Effector memory CD8-positive, alpha-beta T cell (primary cell): ENCODE results near the gene HDAC11.

ENCODE experiments used
- ATAC-seq: fragments of 150-1000 bp; cut with Tn5 transposase; replicated peaks from 2 replicates; pipeline ENCODE4 v1.10.0; 2021; ENCODE audit warnings: mild to moderate bottlenecking, moderate library complexity
- DNase-seq, 3 experiments: peaks; one replicate each; pipeline ENCODE4 v3.0.0; 2021
- H3K27ac Mint-ChIP-seq, 2 donors: one replicate each; pipeline ENCODE4 v1.8.0; 2022; ENCODE audit warnings: mild to moderate bottlenecking in 2 of 2, mixed read lengths in 2 of 2, moderate library complexity in 2 of 2
- H3K27me3 Mint-ChIP-seq, 2 donors: one replicate each; pipeline ENCODE4 v1.8.0; 2022; ENCODE audit warnings: mixed read lengths in 2 of 2
- H3K36me3 Mint-ChIP-seq: one replicate; pipeline ENCODE4 v1.8.0; 2022; ENCODE audit warnings: mild to moderate bottlenecking, moderate library complexity, mixed read lengths; ENCODE audit not compliant: insufficient read depth
- H3K4me1 Mint-ChIP-seq, 2 donors: one replicate each; pipeline ENCODE4 v1.8.0; 2022; ENCODE audit warnings: low read depth in 2 of 2, mixed read lengths in 2 of 2
- H3K4me3 Mint-ChIP-seq, 2 donors: one replicate each; pipeline ENCODE4 v1.8.0; 2022; ENCODE audit warnings: mild to moderate bottlenecking in 2 of 2, mixed read lengths in 2 of 2, moderate library complexity in 2 of 2
- H3K9me3 Mint-ChIP-seq, 2 donors: one replicate each; pipeline ENCODE4 v1.8.0; 2022; ENCODE audit warnings: mixed read lengths in 2 of 2

The HDAC11 gene

DNA sequence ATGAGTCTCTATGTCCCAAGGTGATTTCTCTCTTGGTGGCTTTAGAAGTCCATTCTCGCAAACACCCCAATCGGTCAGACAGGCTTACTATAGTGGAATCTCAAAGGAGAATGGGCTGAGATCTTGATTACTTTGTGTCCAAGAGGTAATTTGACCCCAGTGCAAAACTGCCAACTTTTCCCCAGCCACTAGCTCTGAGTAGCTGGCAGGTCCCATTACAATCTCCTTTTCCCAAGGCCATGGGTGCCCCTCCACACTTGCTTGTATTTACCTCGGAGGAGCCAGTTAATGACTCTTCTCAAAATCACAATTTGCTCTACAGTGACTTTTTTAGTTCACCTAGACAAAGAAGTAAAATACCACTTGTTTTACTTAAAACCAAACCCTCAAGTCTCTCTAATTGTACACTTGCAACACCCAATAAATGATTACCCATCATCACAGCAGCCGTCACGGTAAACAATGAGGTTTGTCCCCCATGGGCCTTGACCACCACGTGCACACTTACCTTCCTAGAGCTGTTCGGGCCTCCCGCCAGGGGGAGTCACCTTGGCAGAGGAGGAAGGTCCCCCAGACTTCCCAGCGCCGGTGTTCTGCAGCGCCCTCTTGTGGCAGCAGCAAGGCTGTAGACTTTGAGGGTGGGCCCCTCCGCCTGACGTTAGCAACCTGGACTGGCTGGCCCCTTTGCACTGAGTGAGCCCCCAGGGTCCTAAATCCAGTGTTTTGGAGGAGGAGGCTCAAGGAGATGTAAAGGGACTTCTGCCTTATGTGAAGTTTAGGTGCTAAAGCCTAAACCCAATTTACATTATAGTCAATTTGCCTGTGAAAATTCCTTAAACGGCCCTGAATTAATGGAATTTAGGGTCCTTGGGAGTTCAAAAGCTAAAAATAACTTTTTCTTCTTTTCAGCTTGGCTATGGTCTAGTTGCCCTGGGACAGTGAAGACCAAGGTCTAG is 18.7 kb upstream of the HDAC11 start:
- DNase-seq, result peak; percentile 63 to 76 (median 75)
- peak overlapping the region in 1 of 2 donors; percentile 28 for H3K27ac Mint-ChIP-seq
- peaks cover 14 to 47% of the 10 kb centered on the region in 2 donors for H3K27me3 Mint-ChIP-seq
- peaks cover 2% of the 10 kb centered on the region for H3K36me3 Mint-ChIP-seq
- H3K4me3 Mint-ChIP-seq, result no peak overlapping the region
- H3K9me3 Mint-ChIP-seq, result no peaks in the 10 kb centered on the region
- ATAC-seq, result peak; percentile 96
- H3K4me1 Mint-ChIP-seq, result peaks cover 4 to 5% of the 10 kb centered on the region in 2 donors

DNA sequence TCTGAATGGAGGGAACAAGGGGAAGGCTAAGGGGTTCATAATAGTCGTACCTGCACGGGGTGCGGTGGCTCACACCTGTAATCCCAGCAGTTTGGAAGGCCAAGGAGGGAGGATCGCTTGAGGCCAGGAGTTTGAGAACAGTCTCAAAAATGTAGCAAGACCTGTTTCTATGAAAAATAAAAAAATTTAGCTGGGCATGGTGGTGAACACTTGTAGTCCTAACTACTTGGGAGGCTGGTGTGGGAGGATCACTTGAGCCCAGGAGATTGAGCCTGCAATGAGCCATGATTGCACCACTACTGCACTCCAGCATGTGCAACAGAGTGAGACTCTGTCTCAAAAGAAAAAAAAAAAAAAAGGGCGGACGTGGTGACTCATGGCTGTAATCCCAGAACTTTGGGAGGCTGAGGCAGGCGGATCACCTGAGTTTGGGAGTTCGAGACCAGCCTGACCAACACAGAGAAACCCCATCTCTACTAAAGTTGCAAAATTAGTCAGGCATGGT is 17.9 kb upstream of the HDAC11 start:
- Mint-ChIP-seq H3K27me3 (peaks cover 16 to 52% of the 10 kb centered on the region in 2 donors), H3K4me3 (no peak overlapping the region), H3K36me3 (peaks cover 2% of the 10 kb centered on the region), H3K9me3 (no peaks in the 10 kb centered on the region), H3K4me1 (peaks cover 4 to 5% of the 10 kb centered on the region in 2 donors), H3K27ac (peak overlapping the region in 1 of 2 donors; percentile 28)
- no peak for ATAC-seq
- no peak for DNase-seq

DNA sequence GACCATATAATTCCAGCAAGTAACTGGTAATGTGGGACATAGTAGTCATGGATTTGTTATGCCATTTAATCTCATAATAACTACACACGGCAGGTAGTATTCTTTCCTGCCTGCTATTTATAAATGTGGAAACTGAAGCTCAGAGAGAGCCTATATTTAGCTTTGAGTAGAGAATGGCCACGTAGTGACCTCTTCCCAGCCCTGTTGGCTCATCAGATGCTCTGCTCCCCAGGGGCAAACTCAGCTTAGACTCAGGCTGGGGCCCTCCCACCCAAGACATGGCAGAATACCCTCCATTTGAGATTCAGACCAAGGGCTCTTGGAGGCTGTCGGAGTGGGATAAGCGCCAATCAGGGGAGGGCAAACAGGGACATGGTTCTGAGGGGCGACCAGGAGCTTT is 17.3 kb upstream of the HDAC11 start:
- H3K27me3 Mint-ChIP-seq, result peaks cover 20 to 58% of the 10 kb centered on the region in 2 donors
- no peaks in the 10 kb centered on the region for H3K9me3 Mint-ChIP-seq
- peaks cover 2% of the 10 kb centered on the region for H3K36me3 Mint-ChIP-seq
- no peak overlapping the region for H3K4me3 Mint-ChIP-seq
- peaks cover 4 to 5% of the 10 kb centered on the region in 2 donors for H3K4me1 Mint-ChIP-seq
- no peak for DNase-seq
- ATAC-seq, result no peak
- no peak overlapping the region for H3K27ac Mint-ChIP-seq

DNA sequence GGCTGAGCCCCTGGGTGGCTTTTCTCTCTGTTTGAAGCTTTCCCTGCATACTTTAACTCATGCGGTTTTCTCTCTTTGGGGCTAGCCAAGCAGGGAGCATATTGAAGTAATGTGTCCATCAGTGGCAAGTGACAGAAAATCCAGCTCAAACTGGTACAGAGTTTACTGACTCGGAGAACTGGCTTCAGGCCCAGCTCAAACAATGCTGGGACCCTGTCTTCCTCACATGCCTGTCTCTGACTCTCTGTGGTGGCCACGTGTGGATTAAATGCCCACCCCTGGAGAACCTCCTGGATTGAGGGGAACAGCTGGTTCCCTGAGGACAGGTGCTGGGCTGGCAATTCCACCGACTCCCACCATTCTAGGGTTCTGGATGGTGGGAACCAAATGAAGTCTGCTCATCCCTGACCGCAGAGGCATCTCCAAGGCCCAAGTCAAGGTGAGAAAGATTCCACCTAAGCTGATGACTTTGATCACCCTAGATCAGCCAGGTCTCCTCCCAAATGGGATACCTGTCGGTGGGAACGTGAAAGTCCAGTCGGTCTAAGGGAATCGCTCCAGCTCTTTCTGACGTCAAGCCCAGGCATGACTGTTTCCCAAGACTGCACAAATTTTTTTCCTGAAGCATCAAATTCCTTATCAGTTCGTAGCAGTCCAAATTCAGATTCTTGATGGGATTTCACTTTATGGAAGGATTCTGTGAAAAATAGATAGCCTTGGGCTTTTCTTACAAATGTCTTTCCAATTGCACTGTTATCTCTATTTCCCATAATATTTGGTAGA is 16.3 kb upstream of the HDAC11 start:
- no peak for DNase-seq
- peaks cover 2% of the 10 kb centered on the region for H3K36me3 Mint-ChIP-seq
- H3K4me3 Mint-ChIP-seq, result no peak overlapping the region
- H3K27me3 Mint-ChIP-seq, result peaks cover 24 to 58% of the 10 kb centered on the region in 2 donors
- no peak overlapping the region for H3K27ac Mint-ChIP-seq
- ATAC-seq, result no peak
- peaks cover 4 to 5% of the 10 kb centered on the region in 2 donors for H3K4me1 Mint-ChIP-seq
- no peaks in the 10 kb centered on the region for H3K9me3 Mint-ChIP-seq

DNA sequence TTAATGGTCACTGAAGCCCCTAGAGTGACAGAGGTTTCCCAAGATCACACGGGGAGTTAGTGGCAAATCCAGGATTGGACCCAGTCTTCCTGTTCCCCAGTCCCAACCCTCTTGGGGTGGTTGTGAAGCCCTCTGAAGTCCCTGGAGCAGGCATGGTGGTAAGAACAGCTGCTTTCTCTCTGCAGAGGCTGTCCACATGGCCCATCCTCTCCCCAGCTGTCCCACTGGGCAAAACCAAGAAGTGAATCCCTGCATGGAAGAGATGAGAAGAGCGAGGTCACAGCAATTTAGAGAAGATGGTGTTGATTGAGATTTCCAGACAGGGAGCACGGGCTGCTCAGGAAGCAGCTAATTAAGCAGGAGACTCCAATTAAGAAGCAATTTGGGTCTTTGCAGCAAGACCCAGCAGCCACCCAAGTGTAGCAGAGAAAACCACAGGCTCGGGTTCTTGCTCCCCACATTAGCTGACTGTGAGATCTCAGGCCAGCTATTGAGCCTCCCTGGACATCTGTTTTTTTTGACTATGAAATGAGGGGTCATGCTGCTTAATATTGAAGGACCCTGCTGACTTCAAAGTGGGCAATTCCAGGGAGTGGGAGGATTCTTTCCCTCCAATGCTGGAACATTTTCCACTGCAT is 14.8 kb upstream of the HDAC11 start:
- peaks cover 2% of the 10 kb centered on the region for H3K36me3 Mint-ChIP-seq
- H3K27me3 Mint-ChIP-seq, result peaks cover 26 to 49% of the 10 kb centered on the region in 2 donors
- H3K9me3 Mint-ChIP-seq, result no peaks in the 10 kb centered on the region
- ATAC-seq, result no peak
- DNase-seq, result no peak
- H3K4me1 Mint-ChIP-seq, result peaks cover 4 to 5% of the 10 kb centered on the region in 2 donors
- no peak overlapping the region for H3K27ac Mint-ChIP-seq
- H3K4me3 Mint-ChIP-seq, result no peak overlapping the region

DNA sequence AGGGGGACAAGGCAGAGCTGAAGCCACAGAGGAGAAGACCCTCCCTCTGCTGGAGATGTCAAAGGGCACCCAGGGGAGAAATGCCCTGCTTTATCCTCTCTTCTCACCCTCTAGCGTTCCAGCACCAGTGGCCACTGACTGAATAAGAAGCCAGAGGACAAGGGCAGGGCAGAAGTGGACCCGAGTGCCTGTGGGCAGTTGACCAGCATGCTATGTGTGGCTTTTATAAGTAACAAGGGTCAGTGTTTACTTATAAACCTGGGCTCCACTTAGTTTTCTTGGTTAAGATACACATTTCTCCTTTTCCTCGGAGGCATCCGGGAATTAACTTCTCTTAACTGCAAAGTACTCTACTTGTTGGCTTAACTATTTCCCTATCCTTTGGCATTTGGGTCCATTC is 13.3 kb upstream of the HDAC11 start:
- Mint-ChIP-seq H3K4me1 (peaks cover 0 to 2% of the 10 kb centered on the region in 2 donors), H3K36me3 (peaks cover 2% of the 10 kb centered on the region), H3K9me3 (no peaks in the 10 kb centered on the region), H3K27me3 (peaks cover 20 to 46% of the 10 kb centered on the region in 2 donors), H3K4me3 (no peak overlapping the region), H3K27ac (no peak overlapping the region)
- DNase-seq, result no peak
- ATAC-seq, result no peak

DNA sequence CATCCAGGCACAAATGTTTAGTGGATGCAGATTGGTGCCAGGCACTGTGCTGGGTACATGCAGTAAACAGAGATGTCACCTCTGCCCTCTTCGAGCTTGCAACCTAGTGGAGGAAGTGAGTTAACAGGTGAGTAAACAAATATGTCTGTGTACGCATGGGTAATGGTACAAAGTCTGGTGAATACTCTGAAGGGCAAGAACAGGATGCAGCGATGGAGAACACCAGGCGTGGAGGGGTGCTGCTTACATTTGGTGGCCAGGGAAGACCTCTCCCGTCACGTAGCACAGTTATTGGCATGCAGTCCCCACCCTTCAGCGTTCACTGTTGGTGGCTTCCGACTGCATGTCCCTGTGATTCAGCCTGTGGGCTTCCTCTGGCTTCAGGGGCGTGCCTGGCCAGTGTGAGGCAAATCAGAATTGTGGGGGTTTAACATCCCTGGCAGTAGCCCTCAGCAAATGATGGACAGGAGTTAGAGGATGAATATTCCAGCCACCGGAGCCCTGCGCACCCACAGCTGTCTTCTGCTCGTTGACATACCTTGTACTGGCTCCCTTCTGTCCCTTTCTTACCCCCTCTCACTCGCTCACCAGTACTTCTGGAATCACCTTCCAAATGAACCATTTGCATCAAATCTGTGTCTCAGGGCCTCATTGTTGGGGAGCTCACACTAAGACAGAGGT is 9.1 kb upstream of the HDAC11 start:
- no peaks in the 10 kb centered on the region for H3K9me3 Mint-ChIP-seq
- H3K4me3 Mint-ChIP-seq, result no peak overlapping the region
- H3K27ac Mint-ChIP-seq, result peak overlapping the region; percentile 16 to 73
- no peak for DNase-seq
- H3K36me3 Mint-ChIP-seq, result no peaks in the 10 kb centered on the region
- H3K4me1 Mint-ChIP-seq, result no peaks in the 10 kb centered on the region
- peaks cover 18 to 26% of the 10 kb centered on the region in 2 donors for H3K27me3 Mint-ChIP-seq
- no peak for ATAC-seq

DNA sequence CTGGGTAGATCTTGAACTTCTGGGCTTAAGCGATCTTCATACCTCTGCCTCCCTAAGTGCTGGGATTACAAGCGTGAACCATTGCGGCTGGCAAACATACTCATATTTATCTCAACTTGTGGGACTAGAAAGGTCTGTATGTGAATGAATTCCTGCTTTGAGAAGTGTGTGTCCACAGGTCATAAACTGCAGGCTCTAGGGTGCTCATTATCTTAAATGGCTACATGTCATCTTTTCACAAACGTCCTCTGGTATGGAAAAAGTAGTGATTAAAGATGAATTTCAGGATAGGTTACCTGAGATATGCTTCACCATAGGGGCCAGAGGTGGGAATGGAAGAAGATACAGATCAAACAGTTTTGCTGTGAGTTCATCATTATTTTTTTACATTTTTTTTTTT is 7.8 kb upstream of the HDAC11 start:
- H3K27me3 Mint-ChIP-seq, result peaks cover 15 to 16% of the 10 kb centered on the region in 2 donors
- no peaks in the 10 kb centered on the region for H3K4me1 Mint-ChIP-seq
- no peak for ATAC-seq
- no peaks in the 10 kb centered on the region for H3K9me3 Mint-ChIP-seq
- no peak for DNase-seq
- H3K4me3 Mint-ChIP-seq, result no peak overlapping the region
- H3K27ac Mint-ChIP-seq, result no peak overlapping the region
- H3K36me3 Mint-ChIP-seq, result no peaks in the 10 kb centered on the region

DNA sequence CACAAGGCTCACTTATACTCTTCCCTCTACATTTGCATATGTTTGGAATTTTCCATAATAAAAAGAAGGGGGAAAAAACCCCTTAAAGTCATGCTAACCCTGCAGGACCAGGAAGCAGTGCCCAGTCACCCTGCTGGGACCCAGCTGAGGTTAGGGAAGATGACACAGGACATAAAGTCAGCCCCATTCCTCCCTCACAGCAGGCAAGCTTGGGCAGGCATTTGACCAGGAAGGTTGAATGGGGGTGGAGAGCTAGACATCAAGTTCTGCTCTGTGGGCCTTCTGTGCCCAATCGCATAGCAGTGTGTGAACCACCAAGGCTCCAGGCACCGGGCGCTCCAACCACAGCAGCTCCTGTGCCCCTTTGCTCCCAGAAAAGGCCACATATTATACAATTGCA is 7.1 kb upstream of the HDAC11 start:
- DNase-seq (no peak), ATAC-seq (no peak)
- Mint-ChIP-seq H3K27me3 (peaks cover 11 to 12% of the 10 kb centered on the region in 2 donors), H3K4me3 (no peak overlapping the region), H3K36me3 (no peaks in the 10 kb centered on the region), H3K9me3 (no peaks in the 10 kb centered on the region), H3K4me1 (no peaks in the 10 kb centered on the region), H3K27ac (no peak overlapping the region)

DNA sequence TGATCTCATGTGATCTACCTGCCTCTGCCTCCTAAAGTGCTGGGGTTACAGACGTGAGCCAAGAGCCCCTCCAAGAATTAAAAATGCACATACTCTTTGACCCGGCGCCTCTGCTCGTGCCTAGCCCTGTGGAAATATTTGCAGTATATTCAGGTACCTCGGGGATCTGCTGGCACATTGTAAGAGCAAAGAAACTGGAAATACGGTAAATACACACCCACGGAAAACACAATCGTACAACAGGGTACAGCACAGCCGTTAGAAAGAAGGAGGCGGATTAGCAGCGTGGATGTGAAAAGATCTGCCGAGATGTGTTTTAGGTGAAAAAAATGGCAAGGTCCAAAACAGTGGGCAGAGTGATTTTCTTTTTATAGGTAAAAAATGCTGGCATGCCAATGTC is 6.1 kb upstream of the HDAC11 start:
- Mint-ChIP-seq H3K9me3 (no peaks in the 10 kb centered on the region), H3K36me3 (no peaks in the 10 kb centered on the region), H3K4me1 (no peaks in the 10 kb centered on the region), H3K27me3 (peaks cover 6 to 11% of the 10 kb centered on the region in 2 donors), H3K4me3 (no peak overlapping the region), H3K27ac (no peak overlapping the region)
- DNase-seq, result no peak
- ATAC-seq, result no peak

DNA sequence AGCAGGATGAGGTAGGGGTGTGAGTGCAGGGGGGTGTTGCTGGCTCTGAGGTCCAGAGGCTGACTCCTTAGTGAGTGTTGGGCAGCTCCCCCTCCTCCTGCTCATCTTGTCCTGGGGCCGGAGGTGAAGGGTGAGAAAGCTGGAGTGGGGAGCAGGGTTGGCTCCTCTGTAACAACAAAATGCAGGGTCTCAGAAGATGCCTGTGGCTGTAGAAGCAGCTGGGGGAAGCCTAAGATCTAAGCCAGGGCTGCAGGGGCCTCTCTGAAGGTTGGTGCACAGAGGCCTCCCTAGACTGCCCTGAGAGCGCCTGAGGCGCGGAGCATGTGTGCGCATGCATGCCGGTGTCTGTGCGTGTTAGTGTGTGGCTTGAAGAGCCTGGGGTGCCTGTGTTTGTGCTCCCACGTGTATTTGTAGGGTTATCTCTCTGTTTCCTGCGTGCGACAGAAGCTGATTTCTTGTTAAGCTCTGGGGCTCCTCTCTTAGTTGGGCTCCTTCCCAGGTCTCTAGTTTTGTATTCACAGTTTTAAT is 5.3 kb upstream of the HDAC11 start:
- Mint-ChIP-seq H3K36me3 (peaks cover 3% of the 10 kb centered on the region), H3K27me3 (peaks cover 6 to 11% of the 10 kb centered on the region in 2 donors), H3K9me3 (no peaks in the 10 kb centered on the region), H3K4me3 (no peak overlapping the region), H3K27ac (no peak overlapping the region), H3K4me1 (peaks cover 3 to 4% of the 10 kb centered on the region in 2 donors)
- DNase-seq (no peak), ATAC-seq (no peak)

DNA sequence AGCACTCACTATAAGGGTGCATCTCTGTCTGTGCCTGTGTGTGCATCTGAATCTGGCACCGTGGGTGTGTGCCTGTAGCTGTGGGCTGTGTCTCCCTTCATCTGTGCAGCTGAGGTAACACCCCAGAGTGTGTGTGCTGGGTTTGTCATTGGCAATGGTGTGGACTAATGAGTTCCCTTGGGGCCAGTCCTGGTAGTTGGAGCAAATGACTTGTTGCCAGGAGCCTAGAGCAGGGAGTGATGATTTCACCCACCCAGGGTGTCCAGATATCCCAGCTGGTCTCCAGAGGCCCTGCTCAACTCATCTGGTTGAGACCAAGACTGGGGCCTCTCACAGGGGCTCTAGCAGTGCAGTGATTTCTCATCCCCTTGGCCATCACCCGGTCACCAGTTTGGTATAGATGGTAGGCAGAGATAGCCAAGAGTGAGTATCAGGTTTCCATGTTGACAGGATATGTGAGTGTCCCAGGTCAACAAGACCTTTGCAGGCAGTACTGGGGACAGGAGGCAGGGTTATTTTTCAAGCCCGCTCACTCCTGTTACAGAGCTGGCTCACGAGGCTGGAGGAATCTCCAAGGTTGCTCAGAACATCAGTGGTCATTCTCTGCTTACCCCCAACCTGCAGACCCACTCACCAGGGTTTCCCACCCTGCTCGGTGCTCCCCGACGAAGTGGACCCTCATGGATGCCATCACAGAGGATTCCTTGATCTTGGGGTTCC is 4.1 kb upstream of the HDAC11 start:
- Mint-ChIP-seq H3K36me3 (peaks cover 5% of the 10 kb centered on the region), H3K9me3 (no peaks in the 10 kb centered on the region), H3K27ac (no peak overlapping the region), H3K27me3 (peaks cover 6 to 11% of the 10 kb centered on the region in 2 donors), H3K4me3 (no peak overlapping the region), H3K4me1 (peaks cover 4 to 8% of the 10 kb centered on the region in 2 donors)
- DNase-seq (no peak), ATAC-seq (no peak)
